ENCODE measurements around the gene SNX17.
"Not testable (repeated sequence)": the region's sequence is repeated elsewhere in the genome, so short reads cannot be mapped to it uniquely, and the experiment has no call there.

SNX17 gene

GRCh38 chr2:27400348-27401135, 30.1 kb downstream of the SNX17 start:
- no peak for DNase-seq

GRCh38 chr2:27407798-27408491, 37.5 kb downstream of the SNX17 start:
- peak; percentile 19 for DNase-seq

- peak; percentile 10 for DNase-seq
These were observed 38.3 kb downstream of the SNX17 start for GRCh38 chr2:27408601-27409320.

- DNase-seq = peak; percentile 96
These were observed 39.1 kb downstream of the SNX17 start, which contains the start of gene PPM1G for GRCh38 chr2:27409321-27410073. PPM1G (minus strand) TSS chr2:27409591; CDS start chr2:27409422, 169 bp downstream.

GRCh38 chr2:27412419-27413152, 42.2 kb downstream of the SNX17 start:
- no peak for DNase-seq

- no peak for DNase-seq
These were observed 45.7 kb downstream of the SNX17 start for GRCh38 chr2:27416151-27416550.

GRCh38 chr2:27420996-27421395, 50.6 kb downstream of the SNX17 start:
- DNase-seq = no peak

- DNase-seq = no peak
These were observed 51.3 kb downstream of the SNX17 start for GRCh38 chr2:27421660-27422250.

- no peak for DNase-seq
These were observed 52.5 kb downstream of the SNX17 start for GRCh38 chr2:27422958-27423357.

GRCh38 chr2:27425039-27425438, 54.6 kb downstream of the SNX17 start:
- DNase-seq = not testable (repeated sequence)
